BJ (cell line): ENCODE measurements around the gene ABHD16B. TPM values are rescaled to one million over a fixed set of nuclear protein-coding genes. Genes with fewer than 3 reads are reported as not detected.
"Not testable (repeated sequence)": the region's sequence is repeated elsewhere in the genome, so short reads cannot be mapped to it uniquely, and the experiment has no call there.

Experiments
- CTCF ChIA-PET: fragments of 350-600 bp; formaldehyde crosslinking; extraction: SDS; loops from one replicate; lab custom pipeline; 2021; ENCODE audit warnings: antibody characterized with exemption, inconsistent platforms; lab: Yijun Ruan, JAX
- POLR2A ChIA-PET: fragments of 300-600 bp; sonication (Branson Sonifier 250); formaldehyde crosslinking; extraction: SDS; loops from one replicate; lab custom pipeline; 2021; ENCODE audit warnings: antibody characterized with exemption; lab: Charles Lee
- DNase-seq: peaks from one replicate; pipeline ENCODE4 v3.0.0-alpha.2; 2011; ENCODE audit warnings: low read depth
- H3K27me3 ChIP-seq: 2 replicates; pipeline ENCODE4 v1.6.0; 2011; ENCODE audit warnings: low read length; ENCODE audit not compliant: control insufficient read depth, insufficient read depth
- H3K36me3 ChIP-seq: 2 replicates; pipeline ENCODE4 v1.5.1; 2011; ENCODE audit warnings: low read length; ENCODE audit not compliant: control insufficient read depth, insufficient read depth
- H3K4me3 ChIP-seq: 2 replicates; pipeline ENCODE4 v1.5.1; 2011; ENCODE audit warnings: low read depth, mild to moderate bottlenecking, control low read depth, low read length
- polyA plus RNA-seq: library from polyadenylated mRNA; depleted of rRNA; stranded (reverse); fragments of >200 nt; gene quantifications from 2 replicates; pipeline ENCODE4 v1.2.3, GENCODE V29; 2011
- TF ChIP-seq, protein P1 (sequence below): IDR thresholded peaks from 2 replicates; pipeline ENCODE4 v1.5.1; 2011; ENCODE audit warnings: low read depth, mild to moderate bottlenecking, control low read depth, inconsistent platforms, low read length, moderate library complexity; ENCODE audit not compliant: insufficient read depth

Gene ABHD16B
- polyA plus RNA-seq, 1 experiment: not detected

DNA sequence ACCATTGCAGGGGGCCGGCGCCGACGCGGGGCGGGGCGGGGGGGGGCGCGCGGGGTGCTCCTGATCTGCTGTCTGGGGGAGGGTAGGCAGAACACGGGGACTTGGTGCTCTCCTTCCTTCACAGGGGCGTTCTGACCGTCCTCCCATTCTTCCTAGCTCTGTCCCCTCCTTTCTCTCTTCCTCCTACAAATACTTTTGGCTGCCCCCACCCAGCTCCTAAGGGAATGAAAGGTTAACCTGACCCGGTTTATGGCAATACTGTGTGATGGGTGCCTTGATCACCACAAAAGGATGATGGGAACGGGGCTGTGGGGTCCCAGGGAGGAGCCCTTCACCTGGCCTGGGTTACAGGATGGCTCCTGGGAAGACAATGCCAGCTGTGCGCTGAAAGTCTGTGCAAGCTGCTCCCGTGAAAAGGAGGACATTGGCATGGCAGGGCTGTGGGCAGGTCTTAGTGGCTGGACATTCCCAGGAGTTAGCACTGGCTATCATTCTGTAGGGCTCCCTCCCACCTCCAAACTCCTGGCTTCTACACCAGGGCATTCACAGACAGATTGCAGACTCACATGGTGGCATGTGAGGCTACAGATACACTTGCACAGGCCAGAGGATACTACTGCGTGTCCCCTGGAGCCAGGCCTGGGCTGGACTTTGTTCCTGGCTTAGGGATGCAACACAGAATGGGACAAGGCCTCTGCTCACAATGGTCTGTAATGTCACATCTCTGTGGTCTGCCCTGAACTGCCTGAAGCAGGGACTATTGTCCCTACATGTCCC is 1.9 kb downstream of the ABHD16B start:
- Histone ChIP-seq H3K4me3 (peak overlapping the region; percentile 85; the same call in 1 of the 2 replicates), H3K27me3 (no peaks in the 10 kb centered on the region), H3K36me3 (peaks cover 14% of the 10 kb centered on the region)
- TF ChIP-seq, protein P1, sequence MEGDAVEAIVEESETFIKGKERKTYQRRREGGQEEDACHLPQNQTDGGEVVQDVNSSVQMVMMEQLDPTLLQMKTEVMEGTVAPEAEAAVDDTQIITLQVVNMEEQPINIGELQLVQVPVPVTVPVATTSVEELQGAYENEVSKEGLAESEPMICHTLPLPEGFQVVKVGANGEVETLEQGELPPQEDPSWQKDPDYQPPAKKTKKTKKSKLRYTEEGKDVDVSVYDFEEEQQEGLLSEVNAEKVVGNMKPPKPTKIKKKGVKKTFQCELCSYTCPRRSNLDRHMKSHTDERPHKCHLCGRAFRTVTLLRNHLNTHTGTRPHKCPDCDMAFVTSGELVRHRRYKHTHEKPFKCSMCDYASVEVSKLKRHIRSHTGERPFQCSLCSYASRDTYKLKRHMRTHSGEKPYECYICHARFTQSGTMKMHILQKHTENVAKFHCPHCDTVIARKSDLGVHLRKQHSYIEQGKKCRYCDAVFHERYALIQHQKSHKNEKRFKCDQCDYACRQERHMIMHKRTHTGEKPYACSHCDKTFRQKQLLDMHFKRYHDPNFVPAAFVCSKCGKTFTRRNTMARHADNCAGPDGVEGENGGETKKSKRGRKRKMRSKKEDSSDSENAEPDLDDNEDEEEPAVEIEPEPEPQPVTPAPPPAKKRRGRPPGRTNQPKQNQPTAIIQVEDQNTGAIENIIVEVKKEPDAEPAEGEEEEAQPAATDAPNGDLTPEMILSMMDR: no peak
- ChIA-PET POLR2A (no interaction called here), CTCF (interaction anchor here (0.6 to 4.0 kb wide), 7 partner anchors 9 to 528 kb away, joined by 3 to 31 read pairs (median 4); partner anchors contain the start of gene PTK6)
- no peak for DNase-seq

GRCh38 chr20:63863798-63864544 is 2.7 kb downstream of the ABHD16B start:
- peaks cover 19% of the 10 kb centered on the region for H3K36me3 ChIP-seq
- no peaks in the 10 kb centered on the region for H3K27me3 ChIP-seq
- peak overlapping the region; percentile 85 for H3K4me3 ChIP-seq
- ChIA-PET POLR2A (no interaction called here), CTCF (interaction anchor here (0.6 to 4.0 kb wide), 13 partner anchors 10 to 529 kb away, joined by 3 to 31 read pairs (median 3); partner anchors contain the start of gene PTK6)
- peak; percentile 17 for DNase-seq
- TF ChIP-seq, protein P1: peak; percentile 75

GRCh38 chr20:63864545-63864977 is 3.3 kb downstream of the ABHD16B start:
- DNase-seq: no peak
- H3K36me3 ChIP-seq: peaks cover 25% of the 10 kb centered on the region
- H3K4me3 ChIP-seq: peak overlapping the region; percentile 85
- H3K27me3 ChIP-seq: no peaks in the 10 kb centered on the region
- CTCF ChIA-PET: interaction anchor here (0.8 to 4.0 kb wide), 13 partner anchors 10 to 327 kb away, joined by 3 to 31 read pairs (median 4); partner anchors contain the start of gene PTK6
- POLR2A ChIA-PET: interaction anchor here (0.6 to 1.0 kb wide), 2 partner anchors 116 to 290 kb away, joined by 3 to 6 read pairs; partner anchors contain the start of genes HELZ2 and PRPF6
- TF ChIP-seq, protein P1: no peak

DNA sequence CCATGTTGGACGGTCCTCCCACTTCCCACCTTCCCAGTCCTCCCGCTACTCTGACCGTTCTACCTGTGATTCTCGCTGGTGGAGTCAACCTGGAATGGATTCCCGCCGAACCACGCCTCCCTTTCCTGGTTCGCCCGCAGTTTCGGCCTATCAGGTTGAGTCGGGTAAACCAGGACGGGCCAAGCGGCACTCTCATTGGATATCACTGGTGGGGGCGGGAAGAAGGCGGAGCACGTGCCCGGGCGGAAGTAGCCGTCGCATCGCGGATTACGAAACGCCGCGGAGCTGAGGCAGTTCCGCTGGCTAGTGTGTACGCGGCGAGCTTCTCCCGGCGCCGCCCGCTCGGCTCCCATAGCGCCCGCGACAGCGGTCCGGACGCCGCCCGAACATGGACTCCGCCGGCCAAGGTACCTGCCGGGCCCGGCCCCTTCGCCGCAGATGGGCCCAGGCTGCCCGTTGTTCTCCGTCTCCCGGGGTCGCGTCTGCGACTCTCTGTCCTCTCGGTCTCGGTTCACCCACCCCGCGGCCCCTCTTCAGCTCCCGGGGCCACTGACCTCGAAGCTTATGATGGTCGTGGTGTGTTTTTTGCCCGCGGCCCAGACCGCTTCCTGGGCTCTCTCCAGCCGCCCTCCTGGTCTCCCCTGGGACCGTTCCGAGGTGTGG is 3.8 kb downstream of the ABHD16B start, which contains the start of gene TPD52L2:
Gene TPD52L2, plus strand, starts transcription at position 293 of the 663 bp plus-strand sequence. Its CDS starts 96 bp downstream, at position 389.
- H3K36me3 ChIP-seq: peaks cover 27% of the 10 kb centered on the region

DNA sequence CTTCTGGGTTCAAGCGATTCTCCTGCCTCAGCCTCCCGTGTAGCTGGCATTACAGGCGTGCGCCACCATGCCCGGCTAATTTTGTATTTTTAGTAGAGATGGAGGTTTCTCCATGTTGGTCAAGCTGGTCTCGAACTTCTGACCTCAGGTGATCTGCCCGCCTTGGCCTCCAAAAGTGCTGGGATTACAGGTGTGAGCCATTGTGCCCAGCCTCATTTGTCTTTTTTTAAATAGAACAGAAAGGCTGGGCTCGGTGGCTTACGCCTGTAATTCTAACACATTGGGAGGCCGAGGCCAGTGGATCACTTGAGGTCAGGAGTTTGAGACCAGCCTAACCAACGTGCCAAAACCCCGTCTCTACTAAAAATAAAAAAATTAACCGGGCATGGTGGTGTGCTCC is 5.7 kb downstream of the ABHD16B start:
- DNase-seq, H3K27me3 ChIP-seq, POLR2A ChIA-PET, H3K4me3 ChIP-seq: not testable (repeated sequence)
- CTCF ChIA-PET: interaction anchor here (2.3 kb wide), 1 partner anchor 108 kb away, joined by 13 read pairs; no protein-coding TSS in a partner anchor
- peaks cover 22% of the 10 kb centered on the region for H3K36me3 ChIP-seq

More for the DNA sequence above, 3.8 kb downstream of the ABHD16B start, which contains the start of gene TPD52L2:
- TF ChIP-seq, protein P1: no peak
- CTCF ChIA-PET: interaction anchor here (0.8 to 4.0 kb wide), 15 partner anchors 11 to 328 kb away, joined by 3 to 31 read pairs (median 4); partner anchors contain the start of gene PTK6
- peak within 1 kb of the TSS; percentile 85 for H3K4me3 ChIP-seq
- no peaks in the 10 kb centered on the region for H3K27me3 ChIP-seq
- DNase-seq: peak; percentile 87
- POLR2A ChIA-PET: interaction anchor here (0.6 to 1.0 kb wide), 5 partner anchors 80 to 592 kb away, joined by 3 to 11 read pairs (median 6); partner anchors contain the start of genes ARFGAP1, HELZ2 and PRPF6
